ENCODE data around the gene POLN.

The POLN gene

GRCh38 chr4:2116687-2117400, 125.1 kb downstream of the POLN start:
- DNase-seq (ENCODE audit: low read depth, low spot score): no peak

DNA sequence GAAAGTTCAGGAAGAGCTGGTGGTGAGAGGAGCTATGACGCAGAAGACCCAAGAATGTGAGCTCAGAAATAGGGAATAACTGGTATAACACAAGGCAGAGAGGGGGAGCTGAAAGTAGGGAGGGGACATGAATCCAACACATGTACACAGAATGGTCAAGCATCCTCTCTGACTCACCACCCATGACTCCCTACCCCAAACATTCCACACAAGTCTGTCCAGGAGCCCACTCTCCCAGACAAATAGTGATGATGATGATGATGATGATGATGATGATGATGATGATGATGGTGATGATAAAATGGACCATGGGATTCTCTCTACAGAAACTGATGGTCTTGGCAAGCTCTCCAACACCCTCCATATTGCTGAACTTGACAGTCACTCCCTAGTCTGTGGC, 136.4 kb downstream of the POLN start:
- no peak for DNase-seq (ENCODE audit: low read depth, low spot score)

DNA sequence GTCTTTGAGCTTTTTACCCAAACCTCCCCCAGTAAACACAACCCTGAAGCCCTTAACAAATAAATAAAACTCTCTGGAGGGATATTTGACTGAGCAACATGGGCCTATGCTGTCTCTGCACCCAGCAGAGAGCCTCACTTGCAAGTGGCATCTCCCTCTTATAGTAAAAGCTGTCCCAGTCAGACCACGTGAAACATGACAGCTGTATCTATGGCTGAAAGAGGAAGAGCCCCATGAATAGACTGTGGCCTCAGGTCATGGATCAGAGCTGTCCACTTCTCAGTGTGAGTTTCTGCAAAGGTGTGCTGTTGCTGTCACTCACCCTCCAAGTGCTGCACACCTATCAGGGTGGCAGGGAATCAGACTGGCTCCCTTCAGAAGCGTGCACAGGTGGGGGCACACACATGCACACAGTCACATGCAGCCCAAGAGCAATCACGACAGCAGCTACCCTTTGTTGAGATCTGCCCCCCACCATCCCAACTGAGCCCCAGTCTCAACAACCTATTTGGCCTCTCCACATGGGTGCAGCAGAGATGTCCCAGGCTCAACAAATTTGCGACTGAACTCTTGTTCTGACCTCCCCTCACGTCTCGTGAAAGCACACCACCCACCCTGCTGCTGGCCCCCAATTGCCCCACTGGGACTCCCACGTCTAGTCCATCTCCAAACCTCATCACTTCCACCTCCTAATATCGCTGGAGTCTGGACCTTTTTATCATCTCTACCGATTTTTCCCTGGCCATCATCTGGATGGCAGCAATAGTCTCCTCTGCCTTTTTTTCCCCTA, 137.2 kb downstream of the POLN start:
- no peak for DNase-seq (ENCODE audit: low read depth, low spot score)

GRCh38 chr4:2103843-2104547, 137.9 kb downstream of the POLN start:
- DNase-seq (ENCODE audit: low read depth, low spot score): no peak

DNA sequence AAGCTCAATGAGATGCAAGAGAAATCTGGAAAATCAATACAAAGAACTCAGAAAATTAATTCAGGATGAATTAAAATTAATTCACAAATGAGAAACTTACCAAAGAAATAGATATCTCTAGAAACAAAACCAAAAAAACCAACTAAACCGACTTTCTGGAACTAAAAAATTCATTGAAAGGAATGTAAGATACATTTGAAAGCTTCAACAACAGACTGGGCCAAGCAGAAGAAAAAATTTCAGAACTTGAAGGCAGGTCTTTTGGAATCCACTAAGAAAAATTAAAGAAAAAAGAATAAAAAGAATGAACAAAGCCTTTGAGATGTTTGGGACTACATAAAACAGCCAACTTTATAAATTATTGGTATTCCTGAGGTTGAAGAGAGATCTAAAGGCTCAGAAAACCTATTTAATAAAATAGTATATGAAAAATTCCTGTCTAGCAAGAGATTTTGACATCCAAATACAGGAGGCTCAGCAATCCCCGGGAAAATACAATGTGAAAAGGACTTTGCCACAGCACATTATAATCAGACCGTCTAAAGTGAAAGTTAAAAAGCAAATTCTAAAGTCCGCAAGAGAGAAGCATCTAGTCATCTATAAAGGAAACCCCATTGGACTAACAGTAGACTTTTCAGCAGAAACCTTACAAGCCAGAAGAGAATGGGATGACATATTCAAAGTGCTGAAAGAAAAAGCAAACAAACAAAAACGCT, 138.6 kb downstream of the POLN start:
- no peak for DNase-seq (ENCODE audit: low read depth, low spot score)

GRCh38 chr4:2102045-2102883, 139.7 kb downstream of the POLN start:
- DNase-seq (ENCODE audit: low read depth, low spot score): no peak

DNA sequence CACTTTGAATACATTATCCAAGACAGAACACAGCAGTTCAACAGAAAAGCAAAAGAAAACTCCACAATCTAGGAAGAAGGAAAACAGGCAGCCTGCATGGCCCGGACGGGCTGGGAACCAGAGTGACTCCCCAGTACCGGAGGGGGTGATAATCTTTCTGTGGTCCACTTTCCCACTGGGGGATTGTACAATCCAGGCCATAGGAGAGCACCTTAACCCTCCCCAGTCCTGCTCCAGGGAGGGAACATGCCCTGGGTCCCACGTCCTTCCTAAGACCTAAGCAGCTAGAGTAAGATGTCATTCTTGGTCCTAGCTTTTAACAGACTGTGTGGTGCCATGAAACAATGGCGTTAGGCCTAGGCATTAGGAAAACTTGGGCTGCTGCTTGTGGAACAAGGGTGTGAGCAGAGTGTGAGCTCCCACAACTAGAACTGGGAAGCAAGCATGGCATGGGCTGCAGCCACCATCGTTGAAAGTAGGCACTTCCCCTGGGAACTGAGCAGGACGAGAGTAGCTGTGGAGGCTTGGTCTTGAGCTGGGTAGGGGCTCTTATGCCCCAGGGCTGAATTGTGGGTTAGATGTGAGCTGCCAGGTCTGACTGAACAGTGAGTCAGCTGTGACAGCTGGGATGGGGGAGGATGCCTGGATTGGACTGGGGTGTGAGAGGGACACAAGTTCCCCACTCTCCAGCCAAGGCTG, 140.4 kb downstream of the POLN start:
- no peak for DNase-seq (ENCODE audit: low read depth, low spot score)

DNA sequence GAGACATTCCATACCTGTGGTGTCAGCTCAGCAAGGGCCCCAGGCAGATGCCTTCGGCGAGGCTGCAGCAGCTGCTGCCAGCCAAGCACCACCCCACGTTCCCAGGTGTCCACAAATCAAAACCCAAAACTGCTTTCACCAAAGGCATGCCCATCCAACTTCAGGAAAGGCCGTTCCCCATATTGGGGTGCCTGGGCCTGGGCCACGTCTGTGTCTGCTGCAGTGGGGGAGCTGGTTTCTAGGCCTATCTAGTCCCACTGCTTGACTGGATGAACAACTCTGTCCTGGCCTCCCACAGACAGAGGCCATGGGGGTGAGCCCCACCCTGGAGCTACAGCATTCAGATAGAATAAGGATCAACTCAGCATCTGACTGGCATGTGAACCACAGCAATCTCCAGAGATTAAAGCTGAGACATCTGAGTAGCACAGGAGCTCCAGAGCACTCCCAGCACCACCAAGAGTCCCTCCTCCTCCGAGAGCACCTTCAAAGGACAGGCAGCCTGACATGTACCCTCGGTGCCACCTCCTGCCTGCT, 145.8 kb downstream of the POLN start:
- no peak for DNase-seq (ENCODE audit: low read depth, low spot score)

- no peak for DNase-seq (ENCODE audit: low read depth, low spot score)
Measured at GRCh38 chr4:2095236-2096072, 146.5 kb downstream of the POLN start.

DNA sequence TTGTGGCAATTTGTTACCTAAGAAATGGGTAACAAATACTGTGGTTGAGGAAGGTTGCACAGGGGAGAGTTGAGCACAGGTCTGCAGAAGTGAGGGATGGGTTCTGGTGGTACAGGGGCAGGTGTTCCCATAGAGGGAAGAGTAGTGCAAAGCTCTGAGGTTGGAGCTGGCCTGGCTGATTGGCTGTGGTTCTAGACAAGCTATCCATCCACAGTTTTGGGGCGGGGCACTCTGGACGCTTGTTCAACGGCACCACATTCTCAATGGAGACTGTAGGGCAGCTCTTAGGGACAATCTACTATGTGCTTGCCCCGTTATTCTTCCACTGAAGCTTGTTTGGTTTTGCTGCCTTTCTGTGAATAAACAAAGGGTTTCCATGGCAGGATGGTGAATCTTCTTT, 147.4 kb downstream of the POLN start:
- no peak for DNase-seq (ENCODE audit: low read depth, low spot score)

DNA sequence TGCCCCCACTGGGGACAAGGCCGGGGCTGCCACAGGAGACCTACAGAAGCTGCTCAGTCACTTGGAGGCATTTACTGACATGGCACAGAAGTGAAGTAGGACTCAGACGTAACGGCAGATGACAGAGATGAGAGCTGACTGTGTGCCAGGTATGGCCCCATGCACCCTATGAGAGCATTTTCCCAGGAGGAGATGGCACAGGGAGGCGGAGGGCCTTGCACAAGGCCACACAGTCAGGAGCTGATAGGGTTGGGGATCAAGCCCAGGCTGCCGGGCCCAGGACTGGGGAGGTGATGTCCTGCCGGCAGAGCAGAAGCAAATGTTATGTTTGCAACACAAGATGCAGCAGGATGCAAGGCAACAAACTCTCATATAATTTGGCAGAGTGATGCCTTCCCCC, 148.7 kb downstream of the POLN start:
- no peak for DNase-seq (ENCODE audit: low read depth, low spot score)

DNA sequence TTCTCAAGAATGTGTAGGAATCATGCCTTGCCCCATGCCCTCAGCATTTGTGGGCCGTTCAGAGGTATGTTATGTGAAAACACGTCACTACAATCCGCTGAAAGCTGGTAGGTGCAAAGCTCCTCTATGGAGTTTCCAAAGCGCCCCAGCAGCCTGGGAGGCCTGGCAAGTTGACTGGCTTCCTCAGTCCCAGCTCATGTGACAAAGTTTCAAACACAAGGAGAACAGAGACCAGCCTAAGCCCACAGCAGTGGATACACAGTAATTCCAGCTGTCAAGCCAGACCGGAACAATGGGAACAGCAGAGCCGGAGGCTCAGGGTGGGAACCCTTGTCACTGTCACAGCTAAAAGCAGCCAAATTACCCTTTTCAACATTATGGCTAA, 149.3 kb downstream of the POLN start:
- DNase-seq (ENCODE audit: low read depth, low spot score): no peak

DNA sequence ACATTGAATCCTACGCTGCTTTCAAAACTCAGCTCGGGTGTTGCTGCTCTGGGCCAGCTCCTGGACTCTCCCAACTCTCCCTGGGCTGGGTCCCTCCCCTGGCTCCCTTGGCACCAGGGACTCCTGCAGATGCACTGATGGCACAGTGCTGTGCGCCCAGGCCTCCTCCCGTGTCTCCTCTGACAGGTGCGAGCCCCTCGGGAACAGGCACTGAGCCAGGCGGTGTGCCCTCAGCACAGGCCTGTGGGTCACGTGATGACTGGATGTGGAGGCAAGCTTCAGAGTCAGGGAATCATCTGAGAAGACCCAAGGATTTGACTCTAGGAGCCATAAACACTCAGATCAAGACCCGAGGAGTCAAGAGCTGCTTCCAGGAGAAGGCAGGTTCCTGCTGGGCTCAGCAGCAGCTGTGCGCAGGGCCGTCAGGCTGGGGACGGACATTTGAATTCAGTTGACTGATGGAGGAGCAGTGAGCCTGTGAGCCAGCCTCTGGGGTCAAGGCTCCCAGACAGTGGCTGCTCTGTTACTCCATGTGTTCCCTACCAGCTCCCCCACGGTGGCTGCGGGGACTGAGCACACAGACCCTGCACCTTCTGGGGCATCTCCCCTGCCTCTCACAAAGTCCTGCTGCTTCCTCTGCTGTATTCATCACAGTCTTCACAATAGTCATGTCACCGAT, 149.8 kb downstream of the POLN start:
- no peak for DNase-seq (ENCODE audit: low read depth, low spot score)

DNA sequence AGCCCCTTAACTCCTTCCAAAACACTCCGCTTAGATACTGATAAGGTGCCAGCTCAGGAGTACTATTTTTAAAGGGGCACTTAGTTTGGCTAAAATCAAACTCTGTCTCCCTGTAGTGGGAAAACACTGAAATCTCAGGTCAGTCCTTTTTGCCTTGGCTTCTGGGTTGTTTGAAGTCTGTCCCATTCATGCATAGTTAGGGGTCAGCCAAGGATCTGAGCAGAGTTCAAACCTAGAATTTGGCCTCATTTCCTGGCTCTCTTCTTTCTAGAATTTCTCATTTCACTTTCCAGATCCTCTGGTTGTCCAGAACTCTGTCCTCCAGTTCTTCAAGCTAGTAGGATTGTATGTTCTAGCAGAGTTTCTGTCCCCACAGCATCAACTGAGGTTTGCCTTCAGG, 151.3 kb downstream of the POLN start:
- DNase-seq (ENCODE audit: low read depth, low spot score): no peak

DNA sequence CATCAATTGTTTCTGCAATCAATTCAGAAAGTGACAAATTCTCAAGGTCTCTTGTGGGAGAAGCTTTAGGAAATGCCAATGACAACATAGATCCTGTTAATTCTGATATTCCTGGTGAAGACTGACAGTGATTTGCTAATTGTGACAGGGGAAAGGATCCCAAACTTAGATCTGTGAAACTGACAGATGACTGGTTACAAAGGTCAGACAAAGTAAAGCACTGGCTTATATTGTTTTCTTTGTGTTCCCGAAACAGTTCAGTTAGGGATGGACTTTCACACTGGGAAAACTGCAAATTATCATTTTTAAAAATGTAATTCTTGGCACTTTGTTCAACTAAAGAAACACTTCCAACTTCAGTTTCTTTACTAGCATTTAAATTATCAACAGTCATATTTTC, 152.7 kb downstream of the POLN start:
- DNase-seq (ENCODE audit: low read depth, low spot score): no peak

GRCh38 chr4:2087170-2087569, 154.8 kb downstream of the POLN start:
- no peak for DNase-seq (ENCODE audit: low read depth, low spot score)

DNA sequence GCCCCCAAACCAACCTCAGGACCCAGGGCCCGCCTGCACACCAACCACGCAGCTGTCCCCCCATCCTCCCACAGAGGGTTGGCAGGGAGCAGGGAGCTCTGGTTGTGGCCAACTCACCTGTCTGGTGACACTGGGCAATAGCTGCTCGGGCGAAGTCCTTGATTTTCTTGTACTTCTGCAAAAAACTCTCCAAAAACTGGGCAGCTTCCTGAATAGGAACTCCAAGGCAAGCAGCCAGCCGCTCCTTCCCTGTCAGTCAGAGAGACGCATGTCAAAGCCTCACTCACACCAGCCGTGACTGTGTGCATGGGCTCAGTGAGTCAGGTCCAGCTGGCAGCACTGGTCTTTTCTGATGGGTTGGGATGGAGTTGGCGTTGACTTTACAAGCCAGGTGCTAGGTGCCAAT, 156.4 kb downstream of the POLN start:
- no peak for DNase-seq (ENCODE audit: low read depth, low spot score)

GRCh38 chr4:2084316-2084715, 157.6 kb downstream of the POLN start:
- no peak for DNase-seq (ENCODE audit: low read depth, low spot score)

DNA sequence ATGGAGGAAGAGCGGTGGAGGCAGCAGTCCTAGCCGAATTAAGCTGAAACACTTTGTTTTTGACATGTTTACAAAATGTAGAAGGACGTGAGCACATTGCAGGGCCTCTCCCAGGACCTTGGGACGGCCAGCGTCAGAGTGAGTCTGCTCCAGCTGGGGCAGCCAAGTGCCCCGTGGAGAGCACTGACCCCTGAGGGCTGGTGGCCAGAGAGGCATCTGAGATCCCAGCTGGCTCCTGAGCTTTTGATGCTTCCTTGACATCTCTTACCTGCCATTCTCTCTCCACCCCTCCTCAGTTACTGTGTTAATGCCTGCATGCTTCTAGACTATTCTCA, 158.1 kb downstream of the POLN start:
- no peak for DNase-seq (ENCODE audit: low read depth, low spot score)

Measured in smooth muscle cell of the brain vasculature (primary cell).